WTC11 (cell line): ENCODE data around the gene CSTA. TPM values are rescaled to one million over a fixed set of nuclear protein-coding genes. Genes with fewer than 3 reads are reported as not detected.

ENCODE experiments used
- ATAC-seq: fragments of 200-7000 bp; cut with Tn5 transposase; 2 replicates; pipeline ENCODE4 v1.10.0; 2021; ENCODE audit warnings: mild to moderate bottlenecking, moderate library complexity
- Bru-seq: library from RNA; stranded (reverse); fragments of 400-500 nt; gene quantifications from one replicate; lab custom pipeline; 2021; lab: Mats Ljungman, UMichigan
- CTCF ChIA-PET: fragments of 300-600 bp; sonication (Branson Sonifier 250); formaldehyde crosslinking; loops from one replicate; lab custom pipeline; 2021; ENCODE audit warnings: antibody characterized with exemption; lab: Charles Lee
- POLR2A ChIA-PET: fragments of 350-600 bp; sonication (Branson Sonifier 250); formaldehyde crosslinking; loops from one replicate; lab custom pipeline; 2021; ENCODE audit warnings: antibody characterized with exemption; lab: Charles Lee
- DNase-seq: peaks from one replicate; pipeline ENCODE4 v3.0.0; 2021; ENCODE audit warnings: low spot score
- H3K27ac Mint-ChIP-seq: 2 replicates; pipeline ENCODE4 v1.8.0; 2021; ENCODE audit warnings: mixed read lengths
- H3K27me3 Mint-ChIP-seq: 2 replicates; pipeline ENCODE4 v1.8.0; 2021; ENCODE audit warnings: low read depth, mild to moderate bottlenecking, moderate library complexity, mixed read lengths
- H3K36me3 Mint-ChIP-seq: 2 replicates; pipeline ENCODE4 v1.8.0; 2021; ENCODE audit warnings: mixed read lengths
- H3K4me1 Mint-ChIP-seq: 2 replicates; pipeline ENCODE4 v1.8.0; 2022; ENCODE audit warnings: mixed read lengths
- H3K4me3 Mint-ChIP-seq: 2 replicates; pipeline ENCODE4 v1.8.0; 2021; ENCODE audit warnings: mild to moderate bottlenecking, moderate library complexity, mixed read lengths
- H3K9me3 Mint-ChIP-seq: 2 replicates; pipeline ENCODE4 v1.8.0; 2021; ENCODE audit warnings: mixed read lengths
- ATF1 ChIP-seq: sonication (generic); formaldehyde crosslinking; IDR thresholded peaks from 2 replicates; pipeline ENCODE4 v1.8.1; 2023; ENCODE audit warnings: mild to moderate bottlenecking, moderate library complexity, missing genetic modification reagents
- CDX4 ChIP-seq: fragments of 250-450 bp; sonication (Bioruptor Pico); IDR thresholded peaks from 2 replicates; pipeline ENCODE4 v1.9.0; 2021; ENCODE audit warnings: moderate library complexity, mild to moderate bottlenecking, inconsistent platforms, borderline replicate concordance
- ERG ChIP-seq: fragments of 250-450 bp; sonication (Bioruptor Pico); IDR thresholded peaks from 2 replicates; pipeline ENCODE4 v1.8.0; 2021; ENCODE audit warnings: mild to moderate bottlenecking
- ESRRA ChIP-seq: sonication (generic); formaldehyde crosslinking; IDR thresholded peaks from 2 replicates; pipeline ENCODE4 v1.8.1; 2022; ENCODE audit warnings: mild to moderate bottlenecking, missing genetic modification reagents, borderline replicate concordance
- GABPB1 ChIP-seq: sonication (generic); formaldehyde crosslinking; IDR thresholded peaks from 2 replicates; pipeline ENCODE4 v1.8.1; 2023; ENCODE audit warnings: mild to moderate bottlenecking, missing genetic modification reagents
- HMGA2 ChIP-seq: fragments of 250-450 bp; sonication (Bioruptor Pico); IDR thresholded peaks from 2 replicates; pipeline ENCODE4 v1.4.0; 2021; ENCODE audit warnings: mild to moderate bottlenecking, moderate library complexity
- KAT7 ChIP-seq: sonication (generic); formaldehyde crosslinking; IDR thresholded peaks from 2 replicates; pipeline ENCODE4 v1.8.1; 2023; ENCODE audit warnings: missing genetic modification reagents, mild to moderate bottlenecking, borderline replicate concordance
- MYBL2 ChIP-seq: sonication (generic); formaldehyde crosslinking; IDR thresholded peaks from 2 replicates; pipeline ENCODE4 v1.8.1; 2023; ENCODE audit warnings: mild to moderate bottlenecking, moderate library complexity, missing genetic modification reagents
- ZNF121 ChIP-seq: sonication (generic); formaldehyde crosslinking; IDR thresholded peaks from 2 replicates; pipeline ENCODE4 v1.8.0; 2023; ENCODE audit warnings: missing genetic modification reagents
- ZNF232 ChIP-seq: sonication (generic); formaldehyde crosslinking; IDR thresholded peaks from 2 replicates; pipeline ENCODE4 v1.8.0; 2022; ENCODE audit warnings: mild to moderate bottlenecking, missing genetic modification reagents
- ZNF396 ChIP-seq: fragments of 250-450 bp; sonication (Bioruptor Pico); IDR thresholded peaks from 2 replicates; pipeline ENCODE4 v1.8.0; 2021; ENCODE audit warnings: mild to moderate bottlenecking, moderate library complexity, borderline replicate concordance
- ZSCAN18 ChIP-seq: fragments of 250-450 bp; sonication (Bioruptor Pico); IDR thresholded peaks from 2 replicates; pipeline ENCODE4 v2.1.2; 2022; ENCODE audit warnings: mild to moderate bottlenecking, moderate library complexity
- long read RNA-seq, 3 experiments: library from RNA in 1 of 3; library from capped mRNA in 1 of 3; library from polyadenylated mRNA in 1 of 3; unstranded in 2 of 3; stranded (forward) in 1 of 3; transcript quantifications; one replicate each; pipeline ENCODE4 v2.0.0, GENCODE V29; 2021
- total RNA-seq: library from RNA; stranded (reverse); gene quantifications from 3 replicates; pipeline ENCODE4 v1.2.3, GENCODE V29; 2021

Gene CSTA
- total RNA-seq (not detected in 3 replicates), Bru-seq, nascent RNA (percentile 3 among the genes with signal in this experiment)
- long read RNA-seq, experiment 1 = 0 reads
- long read RNA-seq, experiment 2 = 0 reads
- long read RNA-seq, experiment 3 = 0 reads

DNA sequence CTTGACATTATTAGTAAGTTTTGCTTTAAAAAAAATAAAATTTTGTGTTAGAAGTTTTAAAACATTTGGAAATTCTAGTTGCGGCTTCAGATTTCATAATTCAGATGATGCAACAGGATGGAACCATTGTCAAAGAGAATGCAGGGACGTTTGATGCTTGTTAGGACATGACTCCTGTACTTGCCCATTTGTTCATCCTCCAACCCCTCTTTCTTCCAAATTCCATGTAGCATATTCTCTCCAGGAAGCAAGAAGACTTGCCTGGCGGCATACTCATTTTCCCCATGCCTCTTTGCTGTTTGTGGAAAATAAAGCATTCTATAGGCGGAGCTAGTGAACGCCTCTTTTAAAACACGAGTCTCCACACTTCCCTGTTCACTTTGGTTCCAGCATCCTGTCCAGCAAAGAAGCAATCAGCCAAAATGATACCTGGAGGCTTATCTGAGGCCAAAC lies at the start of gene CSTA:
Gene CSTA (plus strand): TSS at position 378 of the 453 bp plus-strand sequence. CDS start 45 bp downstream, at position 423.
- no peak for DNase-seq
- TF ChIP-seq GABPB1 (CRISPR knock-in tag) (peak; percentile 90), ESRRA (no peak)
- Mint-ChIP-seq H3K9me3 (peaks cover 13% of the 10 kb centered on the region), H3K27ac (no peak within 1 kb of the TSS), H3K36me3 (peaks cover 5% of the 10 kb centered on the region), H3K27me3 (no peaks in the 10 kb centered on the region; the same call in 1 of the 2 replicates), H3K4me1 (no peaks in the 10 kb centered on the region), H3K4me3 (no peak within 1 kb of the TSS)
- ATAC-seq = no peak
- POLR2A ChIA-PET = no interaction called here
- CTCF ChIA-PET = interaction anchor here (2.2 kb wide), 1 partner anchor 9 kb away, joined by 9 read pairs; no protein-coding TSS in a partner anchor

DNA sequence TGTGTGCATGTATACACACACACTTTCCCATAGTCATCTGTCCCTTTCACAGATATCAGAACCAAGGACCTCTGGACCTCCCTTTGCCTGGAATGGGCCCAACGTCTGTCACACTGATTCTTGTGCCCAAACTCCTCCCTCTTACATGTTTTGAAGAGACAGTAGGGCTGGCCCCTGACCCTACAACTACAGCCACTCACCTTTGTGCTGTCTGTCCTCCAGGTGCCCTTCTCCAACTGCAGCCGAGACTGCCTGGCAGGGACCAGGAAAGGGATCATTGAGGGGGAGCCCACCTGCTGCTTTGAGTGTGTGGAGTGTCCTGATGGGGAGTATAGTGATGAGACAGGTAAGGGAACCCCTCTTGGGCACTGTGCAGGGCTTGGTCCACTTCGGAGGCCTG lies 43.2 kb upstream of the CSTA start:
- ChIA-PET CTCF (no interaction called here), POLR2A (no interaction called here)
- no peak overlapping the region for H3K27ac Mint-ChIP-seq
- H3K4me1 Mint-ChIP-seq = no peaks in the 10 kb centered on the region
- no peak overlapping the region for H3K4me3 Mint-ChIP-seq
- H3K27me3 Mint-ChIP-seq = no peaks in the 10 kb centered on the region; the same call in 1 of the 2 replicates
- H3K36me3 Mint-ChIP-seq = no peaks in the 10 kb centered on the region
- TF ChIP-seq ZNF121 (CRISPR knock-in tag) = no peak
- TF ChIP-seq, all 79 proteins: peak for 0
- no peak for DNase-seq
- ATAC-seq = no peak
- no peaks in the 10 kb centered on the region for H3K9me3 Mint-ChIP-seq

GRCh38 chr3:122283796-122284445 lies 41.1 kb upstream of the CSTA start:
- TF ChIP-seq CDX4 (CRISPR knock-in tag) (no peak), MYBL2 (CRISPR knock-in tag) (no peak), ZNF121 (CRISPR knock-in tag) (no peak), ZNF232 (CRISPR knock-in tag) (no peak), ATF1 (CRISPR knock-in tag) (no peak), ZNF396 (CRISPR knock-in tag) (no peak), HMGA2 (CRISPR knock-in tag) (no peak), ZSCAN18 (CRISPR knock-in tag) (no peak)
- ChIA-PET CTCF (interaction anchor here (1.3 kb wide), 1 partner anchor 22 kb away, joined by 3 read pairs; no protein-coding TSS in a partner anchor), POLR2A (interaction anchor here (0.5 kb wide), 1 partner anchor 21 kb away, joined by 13 read pairs; no protein-coding TSS in a partner anchor)
- Mint-ChIP-seq H3K27ac (no peak overlapping the region), H3K9me3 (no peaks in the 10 kb centered on the region), H3K4me3 (no peak overlapping the region), H3K27me3 (no peaks in the 10 kb centered on the region; the same call in 1 of the 2 replicates), H3K36me3 (no peaks in the 10 kb centered on the region), H3K4me1 (no peaks in the 10 kb centered on the region)
- no peak for DNase-seq
- no peak for ATAC-seq

- no peak overlapping the region for H3K4me3 Mint-ChIP-seq
- POLR2A ChIA-PET = no interaction called here
- H3K4me1 Mint-ChIP-seq = no peaks in the 10 kb centered on the region
- TF ChIP-seq ERG (CRISPR knock-in tag) (no peak), KAT7 (CRISPR knock-in tag) (no peak)
- TF ChIP-seq, all 79 proteins: peak for 0
- CTCF ChIA-PET = interaction anchor here (1.3 kb wide), 1 partner anchor 22 kb away, joined by 3 read pairs; no protein-coding TSS in a partner anchor
- no peaks in the 10 kb centered on the region; the same call in 1 of the 2 replicates for H3K27me3 Mint-ChIP-seq
- H3K36me3 Mint-ChIP-seq = no peaks in the 10 kb centered on the region
- no peaks in the 10 kb centered on the region for H3K9me3 Mint-ChIP-seq
- no peak for ATAC-seq
- no peak for DNase-seq
- no peak overlapping the region for H3K27ac Mint-ChIP-seq
Observed at GRCh38 chr3:122284486-122284885, 40.6 kb upstream of the CSTA start.
